ENCODE data around the gene ZNF350. TPM values are rescaled to one million over a fixed set of nuclear protein-coding genes. Genes with fewer than 3 reads are reported as not detected.

Gene ZNF350
- total and polyA plus RNA-seq, 2 of the 13 experiments (the other 11 are each of a cell fraction or from before 2014, with no cell fraction given), result 3.7 to 6.9 TPM

DNA sequence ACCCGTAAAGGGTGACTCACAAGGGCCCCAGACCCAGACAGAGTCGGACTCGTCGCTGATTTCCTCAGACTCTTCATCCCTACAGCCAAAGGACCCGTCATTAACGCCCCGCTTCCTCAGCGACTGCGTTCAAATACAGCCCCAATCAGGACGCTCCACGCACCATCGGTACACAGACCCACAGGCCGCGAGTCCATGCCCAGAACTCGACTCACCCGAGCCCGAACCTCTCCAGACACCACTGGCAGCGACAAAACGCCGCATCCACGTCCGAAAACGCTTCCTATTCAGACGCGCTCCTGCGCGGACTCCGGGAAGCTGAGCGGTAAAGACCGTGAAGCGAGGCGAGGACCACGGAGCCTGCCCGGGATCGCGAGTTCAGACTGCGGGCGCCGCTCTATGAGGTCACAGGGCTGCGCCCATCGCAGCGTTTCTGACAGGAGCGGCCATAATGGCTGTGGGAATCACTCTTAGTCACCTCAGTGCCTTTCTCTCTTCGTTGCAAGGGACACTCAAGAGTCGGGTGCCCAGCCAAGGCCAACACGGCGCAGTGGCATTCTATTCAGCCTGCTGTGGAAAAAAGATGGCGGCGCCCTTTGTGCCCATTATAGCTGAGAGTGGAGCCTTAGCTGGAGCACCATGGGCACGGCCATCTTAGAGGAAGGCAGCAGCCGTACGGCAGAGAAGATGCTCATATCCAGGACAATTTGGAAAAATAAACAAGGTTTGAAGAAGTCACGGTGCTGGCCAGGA, 41.6 kb upstream of the ZNF350 start, which contains the start of gene ZNF614 (continued):
- TF ChIP-seq, protein P1, sequence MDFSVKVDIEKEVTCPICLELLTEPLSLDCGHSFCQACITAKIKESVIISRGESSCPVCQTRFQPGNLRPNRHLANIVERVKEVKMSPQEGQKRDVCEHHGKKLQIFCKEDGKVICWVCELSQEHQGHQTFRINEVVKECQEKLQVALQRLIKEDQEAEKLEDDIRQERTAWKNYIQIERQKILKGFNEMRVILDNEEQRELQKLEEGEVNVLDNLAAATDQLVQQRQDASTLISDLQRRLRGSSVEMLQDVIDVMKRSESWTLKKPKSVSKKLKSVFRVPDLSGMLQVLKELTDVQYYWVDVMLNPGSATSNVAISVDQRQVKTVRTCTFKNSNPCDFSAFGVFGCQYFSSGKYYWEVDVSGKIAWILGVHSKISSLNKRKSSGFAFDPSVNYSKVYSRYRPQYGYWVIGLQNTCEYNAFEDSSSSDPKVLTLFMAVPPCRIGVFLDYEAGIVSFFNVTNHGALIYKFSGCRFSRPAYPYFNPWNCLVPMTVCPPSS (IDR thresholded peaks at IDR 0.05), result no peak
- TF ChIP-seq ZKSCAN1 (IDR thresholded peaks at IDR 0.05; ENCODE audit: low read length) (no peak; the same call in 1 of the 2 replicates), XBP1 (CRISPR knock-in tag; IDR thresholded peaks at IDR 0.05) (no peak), NFE2L2 (IDR thresholded peaks at IDR 0.05; ENCODE audit: low read length) (no peak), ZNF543 (CRISPR knock-in tag; IDR thresholded peaks at IDR 0.05) (0 out of 2 replicates have a peak, but pooled peaks have one; percentile 70), ZNF883 (CRISPR knock-in tag; IDR thresholded peaks at IDR 0.05; ENCODE audit: not compliant biosample characterization) (no peak), NCOA5 (CRISPR knock-in tag; IDR thresholded peaks at IDR 0.05) (no peak), ZNF230 (CRISPR knock-in tag; IDR thresholded peaks at IDR 0.05) (peak; percentile 84; the same call in 1 of the 2 replicates), ZNF652 (CRISPR knock-in tag; IDR thresholded peaks at IDR 0.05; ENCODE audit: borderline replicate concordance, low read depth) (no peak), TBL1XR1 (IDR thresholded peaks at IDR 0.05; ENCODE audit: borderline replicate concordance, low read length, partially characterized antibody) (peak; percentile 11), ZNF180 (CRISPR knock-in tag; IDR thresholded peaks at IDR 0.05; ENCODE audit: borderline replicate concordance, low read depth) (no peak), ZNF234 (CRISPR knock-in tag; conservative IDR thresholded peaks at IDR 0.05) (no peak), SMAD1 (CRISPR knock-in tag; IDR thresholded peaks at IDR 0.05; ENCODE audit: borderline replicate concordance, low read depth) (0 out of 2 replicates have a peak, but pooled peaks have one; percentile 87), MAF1 (CRISPR knock-in tag; IDR thresholded peaks at IDR 0.05; ENCODE audit: borderline replicate concordance) (0 out of 2 replicates have a peak, but pooled peaks have one; percentile 30), REXO4 (CRISPR knock-in tag; IDR thresholded peaks at IDR 0.05; ENCODE audit: borderline replicate concordance) (no peak)
- TF ChIP-seq, protein P2, sequence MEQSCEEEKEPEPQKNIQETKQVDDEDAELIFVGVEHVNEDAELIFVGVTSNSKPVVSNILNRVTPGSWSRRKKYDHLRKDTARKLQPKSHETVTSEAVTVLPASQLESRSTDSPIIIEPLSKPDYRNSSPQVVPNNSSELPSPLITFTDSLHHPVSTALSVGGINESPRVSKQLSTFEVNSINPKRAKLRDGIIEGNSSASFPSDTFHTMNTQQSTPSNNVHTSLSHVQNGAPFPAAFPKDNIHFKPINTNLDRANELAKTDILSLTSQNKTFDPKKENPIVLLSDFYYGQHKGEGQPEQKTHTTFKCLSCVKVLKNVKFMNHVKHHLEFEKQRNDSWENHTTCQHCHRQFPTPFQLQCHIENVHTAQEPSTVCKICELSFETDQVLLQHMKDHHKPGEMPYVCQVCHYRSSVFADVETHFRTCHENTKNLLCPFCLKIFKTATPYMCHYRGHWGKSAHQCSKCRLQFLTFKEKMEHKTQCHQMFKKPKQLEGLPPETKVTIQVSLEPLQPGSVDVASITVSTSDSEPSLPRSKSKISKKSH (CRISPR knock-in tag; IDR thresholded peaks at IDR 0.05; ENCODE audit: borderline replicate concordance), result peak; percentile 12; the same call in 1 of the 2 replicates
- TF ChIP-seq, protein P3, sequence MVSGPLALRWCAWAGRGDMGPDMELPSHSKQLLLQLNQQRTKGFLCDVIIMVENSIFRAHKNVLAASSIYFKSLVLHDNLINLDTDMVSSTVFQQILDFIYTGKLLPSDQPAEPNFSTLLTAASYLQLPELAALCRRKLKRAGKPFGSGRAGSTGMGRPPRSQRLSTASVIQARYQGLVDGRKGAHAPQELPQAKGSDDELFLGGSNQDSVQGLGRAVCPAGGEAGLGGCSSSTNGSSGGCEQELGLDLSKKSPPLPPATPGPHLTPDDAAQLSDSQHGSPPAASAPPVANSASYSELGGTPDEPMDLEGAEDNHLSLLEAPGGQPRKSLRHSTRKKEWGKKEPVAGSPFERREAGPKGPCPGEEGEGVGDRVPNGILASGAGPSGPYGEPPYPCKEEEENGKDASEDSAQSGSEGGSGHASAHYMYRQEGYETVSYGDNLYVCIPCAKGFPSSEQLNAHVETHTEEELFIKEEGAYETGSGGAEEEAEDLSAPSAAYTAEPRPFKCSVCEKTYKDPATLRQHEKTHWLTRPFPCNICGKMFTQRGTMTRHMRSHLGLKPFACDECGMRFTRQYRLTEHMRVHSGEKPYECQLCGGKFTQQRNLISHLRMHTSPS (CRISPR knock-in tag; IDR thresholded peaks at IDR 0.05; ENCODE audit: low read depth), result no peak
- TF ChIP-seq, protein P4, sequence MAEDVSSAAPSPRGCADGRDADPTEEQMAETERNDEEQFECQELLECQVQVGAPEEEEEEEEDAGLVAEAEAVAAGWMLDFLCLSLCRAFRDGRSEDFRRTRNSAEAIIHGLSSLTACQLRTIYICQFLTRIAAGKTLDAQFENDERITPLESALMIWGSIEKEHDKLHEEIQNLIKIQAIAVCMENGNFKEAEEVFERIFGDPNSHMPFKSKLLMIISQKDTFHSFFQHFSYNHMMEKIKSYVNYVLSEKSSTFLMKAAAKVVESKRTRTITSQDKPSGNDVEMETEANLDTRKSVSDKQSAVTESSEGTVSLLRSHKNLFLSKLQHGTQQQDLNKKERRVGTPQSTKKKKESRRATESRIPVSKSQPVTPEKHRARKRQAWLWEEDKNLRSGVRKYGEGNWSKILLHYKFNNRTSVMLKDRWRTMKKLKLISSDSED (CRISPR knock-in tag; IDR thresholded peaks at IDR 0.05), result no peak
- TF ChIP-seq, protein P5, sequence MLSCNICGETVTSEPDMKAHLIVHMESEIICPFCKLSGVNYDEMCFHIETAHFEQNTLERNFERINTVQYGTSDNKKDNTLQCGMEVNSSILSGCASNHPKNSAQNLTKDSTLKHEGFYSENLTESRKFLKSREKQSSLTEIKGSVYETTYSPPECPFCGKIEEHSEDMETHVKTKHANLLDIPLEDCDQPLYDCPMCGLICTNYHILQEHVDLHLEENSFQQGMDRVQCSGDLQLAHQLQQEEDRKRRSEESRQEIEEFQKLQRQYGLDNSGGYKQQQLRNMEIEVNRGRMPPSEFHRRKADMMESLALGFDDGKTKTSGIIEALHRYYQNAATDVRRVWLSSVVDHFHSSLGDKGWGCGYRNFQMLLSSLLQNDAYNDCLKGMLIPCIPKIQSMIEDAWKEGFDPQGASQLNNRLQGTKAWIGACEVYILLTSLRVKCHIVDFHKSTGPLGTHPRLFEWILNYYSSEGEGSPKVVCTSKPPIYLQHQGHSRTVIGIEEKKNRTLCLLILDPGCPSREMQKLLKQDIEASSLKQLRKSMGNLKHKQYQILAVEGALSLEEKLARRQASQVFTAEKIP (CRISPR knock-in tag; IDR thresholded peaks at IDR 0.05; ENCODE audit: borderline replicate concordance), result no peak
- TF ChIP-seq, protein P6, sequence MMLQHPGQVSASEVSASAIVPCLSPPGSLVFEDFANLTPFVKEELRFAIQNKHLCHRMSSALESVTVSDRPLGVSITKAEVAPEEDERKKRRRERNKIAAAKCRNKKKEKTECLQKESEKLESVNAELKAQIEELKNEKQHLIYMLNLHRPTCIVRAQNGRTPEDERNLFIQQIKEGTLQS (CRISPR knock-in tag; IDR thresholded peaks at IDR 0.05), result no peak

All from HepG2 (cell line).